Memory B cell (primary cell): ENCODE data around the gene CAMKMT.

ENCODE experiments used
- ATAC-seq: fragments of 150-1000 bp; cut with Tn5 transposase; 2 replicates; pipeline ENCODE4 v1.10.0; 2021; ENCODE audit warnings: low read depth, mild to moderate bottlenecking, moderate library complexity
- DNase-seq, 2 donors: peaks; one replicate each; pipeline ENCODE4 v3.0.0; 2022; ENCODE audit warnings: low spot score in 2 of 2
- H3K27ac Mint-ChIP-seq: one replicate; pipeline ENCODE4 v1.8.0; 2022; ENCODE audit warnings: mild to moderate bottlenecking, moderate library complexity, mixed read lengths
- H3K27me3 Mint-ChIP-seq: one replicate; pipeline ENCODE4 v1.8.0; 2022; ENCODE audit warnings: mixed read lengths
- H3K36me3 Mint-ChIP-seq: one replicate; pipeline ENCODE4 v1.8.0; 2022; ENCODE audit warnings: mild to moderate bottlenecking, mixed read lengths
- H3K4me1 Mint-ChIP-seq: one replicate; pipeline ENCODE4 v1.8.0; 2022; ENCODE audit warnings: mixed read lengths
- H3K4me3 Mint-ChIP-seq: one replicate; pipeline ENCODE4 v1.8.0; 2022; ENCODE audit warnings: mild to moderate bottlenecking, moderate library complexity, mixed read lengths
- H3K9me3 Mint-ChIP-seq: one replicate; pipeline ENCODE4 v1.8.0; 2022; ENCODE audit warnings: mixed read lengths

Gene CAMKMT

DNA sequence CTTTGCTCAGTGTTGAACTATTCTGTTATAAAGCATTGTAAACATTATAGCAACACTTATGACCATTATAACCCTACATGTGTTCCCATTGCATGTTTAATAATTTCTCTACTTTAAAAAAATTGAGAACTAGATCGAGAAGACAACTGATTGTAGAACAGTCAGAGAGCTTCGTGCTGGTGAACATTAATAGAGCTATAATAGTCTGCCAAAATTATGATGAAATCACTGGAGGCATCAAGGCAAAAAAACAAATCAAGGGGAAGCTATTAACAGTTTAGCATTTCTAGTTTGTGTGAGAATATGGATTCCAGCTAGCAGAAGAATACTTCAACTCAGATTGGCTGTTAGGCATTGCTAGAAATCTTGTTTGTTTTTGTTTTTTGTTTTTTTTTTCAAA, 284.2 kb downstream of the CAMKMT start:
- Mint-ChIP-seq H3K9me3 (no peaks in the 10 kb centered on the region), H3K4me1 (no peaks in the 10 kb centered on the region), H3K36me3 (no peaks in the 10 kb centered on the region), H3K4me3 (no peak overlapping the region), H3K27me3 (no peaks in the 10 kb centered on the region), H3K27ac (no peak overlapping the region)
- ATAC-seq (no peak), DNase-seq (no peak)

DNA sequence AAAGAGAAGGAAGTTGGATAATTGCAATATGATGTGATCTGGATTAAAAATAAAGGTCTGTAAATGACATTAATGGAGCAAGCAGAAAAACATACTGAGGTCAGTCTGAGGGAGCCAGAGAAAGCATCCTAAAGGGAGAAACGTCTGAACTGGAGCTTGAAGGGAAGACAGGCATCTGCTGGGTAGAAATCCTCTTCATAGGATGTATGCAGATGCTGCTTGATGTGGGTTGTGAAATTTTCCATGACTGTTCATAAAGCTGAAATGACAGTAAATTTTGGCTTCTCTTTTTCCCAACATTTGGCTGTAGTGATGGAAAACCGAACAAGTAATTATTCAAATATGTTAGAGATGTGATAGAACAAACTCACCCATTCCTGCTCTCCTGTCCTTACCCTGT, 287.6 kb downstream of the CAMKMT start:
- ATAC-seq (no peak), DNase-seq (no peak)
- H3K27me3 Mint-ChIP-seq: no peaks in the 10 kb centered on the region
- no peak overlapping the region for H3K4me3 Mint-ChIP-seq
- H3K9me3 Mint-ChIP-seq: no peaks in the 10 kb centered on the region
- H3K27ac Mint-ChIP-seq: no peak overlapping the region
- no peaks in the 10 kb centered on the region for H3K36me3 Mint-ChIP-seq
- H3K4me1 Mint-ChIP-seq: peaks cover 3% of the 10 kb centered on the region

DNA sequence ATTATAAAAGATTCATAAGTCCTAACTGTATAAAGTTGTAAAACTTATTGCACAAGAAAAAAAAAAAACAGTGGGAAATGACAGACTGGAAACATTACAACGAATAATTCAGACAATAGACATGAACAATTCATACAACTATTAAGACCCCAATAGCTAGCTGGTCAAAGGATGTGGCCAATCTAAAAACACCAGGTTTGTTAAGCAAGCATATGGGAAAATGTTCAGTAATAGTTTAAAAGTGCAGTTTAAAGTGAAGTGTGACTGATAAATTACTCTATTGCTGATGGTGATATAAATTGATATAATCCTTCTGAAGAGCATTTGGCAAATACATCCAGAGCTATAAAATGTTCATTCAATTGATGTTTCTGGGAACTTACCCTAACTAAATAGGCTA, 289.0 kb downstream of the CAMKMT start:
- DNase-seq (no peak), ATAC-seq (no peak)
- H3K27me3 Mint-ChIP-seq: no peaks in the 10 kb centered on the region
- H3K4me1 Mint-ChIP-seq: peaks cover 3% of the 10 kb centered on the region
- H3K4me3 Mint-ChIP-seq: no peak overlapping the region
- no peaks in the 10 kb centered on the region for H3K36me3 Mint-ChIP-seq
- no peak overlapping the region for H3K27ac Mint-ChIP-seq
- no peaks in the 10 kb centered on the region for H3K9me3 Mint-ChIP-seq

DNA sequence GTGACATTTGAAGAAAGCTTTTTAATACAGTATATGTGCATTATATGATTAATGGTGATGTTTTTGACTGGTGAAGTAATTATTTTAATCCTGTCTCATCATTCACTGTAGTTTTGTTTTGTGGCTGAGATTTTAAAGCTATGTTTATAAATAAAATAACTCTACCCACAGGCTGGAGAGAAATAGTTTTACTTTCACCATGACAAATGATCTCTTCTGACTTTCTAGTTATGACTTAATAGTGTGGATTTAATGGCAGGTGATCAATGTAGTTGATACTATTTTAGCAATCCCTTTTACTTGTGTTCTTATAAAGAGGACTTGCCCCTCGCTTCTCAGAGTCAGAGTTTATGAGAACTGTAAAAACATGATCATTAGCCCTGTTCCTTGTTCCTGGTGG, 290.2 kb downstream of the CAMKMT start:
- H3K9me3 Mint-ChIP-seq: no peaks in the 10 kb centered on the region
- no peak for ATAC-seq
- no peaks in the 10 kb centered on the region for H3K27me3 Mint-ChIP-seq
- H3K4me3 Mint-ChIP-seq: no peak overlapping the region
- H3K27ac Mint-ChIP-seq: no peak overlapping the region
- DNase-seq: no peak
- no peaks in the 10 kb centered on the region for H3K36me3 Mint-ChIP-seq
- H3K4me1 Mint-ChIP-seq: peaks cover 3% of the 10 kb centered on the region

DNA sequence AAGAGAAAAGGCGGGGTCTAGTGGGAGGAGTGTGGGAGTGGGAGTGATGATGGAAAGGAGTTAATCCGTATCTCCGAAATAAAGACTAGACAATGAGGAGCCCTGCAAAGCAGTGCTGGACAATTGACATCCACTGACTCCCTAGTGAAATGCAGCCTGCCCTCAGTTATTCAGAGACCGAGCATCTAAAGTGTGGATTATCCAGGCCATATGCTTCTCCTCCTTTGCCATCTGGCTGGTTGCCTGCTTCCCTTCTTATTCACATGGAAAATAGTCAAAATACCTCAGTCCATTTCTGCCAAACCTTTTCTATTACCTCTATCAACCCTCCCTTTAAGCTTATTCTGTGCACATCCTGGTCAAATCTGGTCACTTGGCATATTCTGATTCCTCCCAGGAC, 291.0 kb downstream of the CAMKMT start:
- Mint-ChIP-seq H3K4me3 (no peak overlapping the region), H3K27ac (no peak overlapping the region), H3K9me3 (no peaks in the 10 kb centered on the region), H3K36me3 (no peaks in the 10 kb centered on the region), H3K27me3 (no peaks in the 10 kb centered on the region), H3K4me1 (peaks cover 3% of the 10 kb centered on the region)
- no peak for ATAC-seq
- DNase-seq: no peak

DNA sequence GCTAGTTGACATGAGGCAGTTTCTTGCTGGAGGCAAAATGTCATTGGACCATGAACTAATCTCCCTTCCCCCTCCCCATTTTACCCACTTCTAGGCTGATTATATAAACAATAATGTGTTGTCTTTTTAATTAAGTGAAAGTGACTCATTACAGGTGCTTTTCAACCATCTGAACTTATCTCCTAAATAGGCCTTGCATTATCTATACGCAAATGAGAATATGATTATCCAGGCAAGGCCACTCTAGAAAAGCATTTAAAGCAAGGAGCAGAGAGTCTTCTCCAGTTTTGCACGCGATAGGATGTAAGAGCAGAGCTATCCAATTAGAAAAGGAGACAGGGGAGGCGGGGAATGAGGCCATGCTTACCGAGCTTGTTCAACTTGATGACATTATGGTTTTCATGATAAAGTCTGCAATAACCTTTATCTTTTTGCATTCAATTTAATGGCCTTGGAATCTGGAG, 293.7 kb downstream of the CAMKMT start:
- H3K27ac Mint-ChIP-seq: no peak overlapping the region
- no peaks in the 10 kb centered on the region for H3K27me3 Mint-ChIP-seq

DNA sequence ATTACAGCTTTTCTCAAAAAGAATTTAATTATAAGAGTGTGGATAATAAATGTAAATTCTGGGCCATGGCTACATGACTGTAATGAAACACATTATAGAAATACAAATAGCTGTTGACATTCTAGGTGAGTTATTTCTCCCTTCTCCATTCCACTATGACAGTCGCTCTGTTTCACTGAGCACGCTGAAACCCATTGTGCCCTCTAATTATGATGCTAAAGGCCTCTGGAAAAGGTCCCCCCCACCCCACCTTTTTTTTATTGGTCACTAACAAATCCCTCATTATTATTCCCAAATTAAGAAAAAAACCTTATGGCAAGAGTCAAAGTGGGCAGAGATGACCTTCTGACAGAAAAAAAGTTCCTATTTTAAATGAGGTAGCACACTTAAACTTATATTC, 294.7 kb downstream of the CAMKMT start:
- no peaks in the 10 kb centered on the region for H3K36me3 Mint-ChIP-seq
- H3K9me3 Mint-ChIP-seq: no peaks in the 10 kb centered on the region
- H3K27me3 Mint-ChIP-seq: no peaks in the 10 kb centered on the region
- H3K4me1 Mint-ChIP-seq: peaks cover 3% of the 10 kb centered on the region
- H3K27ac Mint-ChIP-seq: no peak overlapping the region
- H3K4me3 Mint-ChIP-seq: no peak overlapping the region
- DNase-seq: no peak
- no peak for ATAC-seq

More for the DNA sequence above, 293.7 kb downstream of the CAMKMT start:
- no peaks in the 10 kb centered on the region for H3K36me3 Mint-ChIP-seq
- DNase-seq: no peak
- no peaks in the 10 kb centered on the region for H3K9me3 Mint-ChIP-seq
- peaks cover 3% of the 10 kb centered on the region for H3K4me1 Mint-ChIP-seq
- ATAC-seq: no peak
- H3K4me3 Mint-ChIP-seq: no peak overlapping the region

DNA sequence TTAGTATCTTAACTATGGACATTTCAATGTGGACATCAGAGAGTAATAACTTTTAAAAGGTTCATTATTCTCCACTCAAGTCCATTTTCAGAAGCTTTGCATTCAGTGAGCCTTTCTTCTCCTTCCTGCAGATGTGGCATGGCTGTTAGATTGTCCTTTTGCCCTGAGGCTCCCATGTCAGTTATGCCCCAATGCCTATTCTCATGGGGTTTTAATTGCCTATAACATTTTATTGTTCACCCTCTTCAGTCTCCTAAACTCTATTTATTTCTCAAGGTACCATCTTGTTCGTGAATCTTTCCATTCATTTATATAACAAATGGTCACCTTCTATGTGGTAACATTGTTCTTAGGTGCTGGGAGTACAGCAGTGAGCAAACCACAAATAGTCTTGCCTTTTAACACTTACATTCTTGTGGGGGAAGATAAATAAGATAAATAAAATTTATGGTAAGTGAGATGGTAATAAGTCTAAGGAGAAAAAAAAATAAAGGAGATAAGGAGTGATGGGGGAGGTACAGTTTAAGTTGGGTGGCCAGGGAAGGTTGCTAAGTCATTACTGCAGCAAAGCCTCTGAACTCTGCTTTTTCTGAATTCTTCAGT, 301.8 kb downstream of the CAMKMT start:
- Mint-ChIP-seq H3K27me3 (no peaks in the 10 kb centered on the region), H3K9me3 (no peaks in the 10 kb centered on the region)
- DNase-seq: no peak

DNA sequence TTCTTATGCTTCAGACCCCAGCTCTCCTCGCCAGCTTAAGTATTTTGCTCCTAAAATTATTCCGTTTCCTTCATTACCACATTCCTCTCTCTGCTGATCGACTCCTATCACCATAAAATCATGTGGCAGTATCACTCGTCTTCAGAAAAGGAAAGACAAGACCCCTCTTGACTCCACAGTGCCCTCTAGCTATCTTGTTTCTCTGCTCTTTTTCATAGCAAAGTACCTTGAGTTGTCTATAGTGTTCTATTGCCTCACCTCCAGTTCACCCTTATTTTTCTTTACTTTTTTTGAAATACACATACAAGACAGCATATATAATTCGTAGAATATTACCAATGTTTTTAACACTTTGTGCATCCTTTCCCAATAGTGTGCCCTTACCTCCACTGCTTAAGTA, 306.6 kb downstream of the CAMKMT start:
- DNase-seq (no peak), ATAC-seq (no peak)
- Mint-ChIP-seq H3K4me3 (no peak overlapping the region), H3K27ac (no peak overlapping the region), H3K36me3 (peaks cover 9% of the 10 kb centered on the region), H3K9me3 (no peaks in the 10 kb centered on the region), H3K4me1 (peaks cover 10% of the 10 kb centered on the region), H3K27me3 (no peaks in the 10 kb centered on the region)

More for the DNA sequence above, 301.8 kb downstream of the CAMKMT start:
- no peak overlapping the region for H3K27ac Mint-ChIP-seq
- H3K4me3 Mint-ChIP-seq: no peak overlapping the region
- H3K36me3 Mint-ChIP-seq: peaks cover 6% of the 10 kb centered on the region
- peaks cover 10% of the 10 kb centered on the region for H3K4me1 Mint-ChIP-seq
- ATAC-seq: no peak

DNA sequence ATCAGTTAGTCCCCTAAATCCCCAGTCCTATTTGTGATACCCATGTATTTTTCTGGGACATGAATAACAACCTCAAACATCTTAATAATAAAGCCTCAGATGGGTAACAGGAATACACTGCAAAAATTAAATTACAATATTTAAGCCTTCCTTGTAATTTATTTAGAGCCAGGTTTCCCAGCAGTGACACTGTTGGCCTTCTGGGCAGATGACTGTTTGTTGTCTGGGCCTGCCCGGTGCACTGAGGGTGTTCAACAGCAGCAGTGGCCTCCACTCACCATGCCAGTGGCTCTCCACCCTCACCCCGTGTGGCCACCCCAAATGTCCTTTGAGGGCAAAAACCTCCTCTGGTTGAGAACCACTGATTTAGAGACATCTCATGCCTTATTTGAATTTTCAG, 309.5 kb downstream of the CAMKMT start:
- Mint-ChIP-seq H3K27ac (peak overlapping the region; percentile 36), H3K4me3 (no peak overlapping the region), H3K4me1 (peaks cover 14% of the 10 kb centered on the region), H3K27me3 (no peaks in the 10 kb centered on the region), H3K9me3 (no peaks in the 10 kb centered on the region), H3K36me3 (peaks cover 9% of the 10 kb centered on the region)
- DNase-seq: no peak
- no peak for ATAC-seq

DNA sequence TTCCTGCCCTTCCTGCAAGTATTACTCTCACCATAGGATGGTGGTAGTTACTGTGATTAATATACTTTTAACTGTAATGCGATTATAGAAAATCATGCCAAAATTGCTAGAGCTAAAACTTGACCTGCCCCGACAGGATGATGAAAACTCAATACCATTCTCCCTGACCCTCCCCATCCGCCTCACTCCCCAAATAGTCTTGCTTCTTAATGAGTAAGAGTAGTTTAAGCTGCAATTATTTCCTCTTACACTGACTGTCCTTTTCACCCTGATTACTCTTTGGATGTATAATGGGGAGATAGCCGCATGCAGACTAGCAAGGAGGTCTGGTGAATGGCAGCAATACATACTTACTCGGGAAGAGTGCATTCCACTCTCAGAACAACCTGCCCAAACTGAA, 310.2 kb downstream of the CAMKMT start:
- no peak for DNase-seq
- peaks cover 11% of the 10 kb centered on the region for H3K36me3 Mint-ChIP-seq
- no peak overlapping the region for H3K4me3 Mint-ChIP-seq
- H3K27ac Mint-ChIP-seq: no peak overlapping the region
- H3K9me3 Mint-ChIP-seq: no peaks in the 10 kb centered on the region
- no peak for ATAC-seq
- no peaks in the 10 kb centered on the region for H3K27me3 Mint-ChIP-seq
- H3K4me1 Mint-ChIP-seq: peaks cover 14% of the 10 kb centered on the region

DNA sequence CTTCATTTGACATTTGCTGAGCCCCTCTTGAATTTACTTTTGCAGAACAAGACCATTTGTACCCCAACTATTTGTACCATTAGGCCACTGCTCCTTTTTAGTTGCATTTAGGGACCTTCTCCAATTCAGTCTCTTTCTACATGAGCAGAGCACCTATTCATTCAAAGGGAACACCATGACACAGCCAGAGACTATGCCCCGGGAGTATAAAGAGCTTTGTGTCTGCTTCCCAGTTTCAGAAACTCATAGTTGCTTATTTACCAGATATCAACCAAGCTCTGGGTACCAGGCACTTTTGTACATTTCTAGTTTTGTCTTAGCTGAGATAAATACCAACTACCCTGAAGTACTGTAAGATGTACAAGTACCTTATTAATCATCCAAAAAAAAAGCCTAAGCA, 310.7 kb downstream of the CAMKMT start:
- H3K36me3 Mint-ChIP-seq: peaks cover 9% of the 10 kb centered on the region
- no peak for ATAC-seq
- H3K4me3 Mint-ChIP-seq: no peak overlapping the region
- peaks cover 12% of the 10 kb centered on the region for H3K4me1 Mint-ChIP-seq
- H3K27me3 Mint-ChIP-seq: no peaks in the 10 kb centered on the region
- no peaks in the 10 kb centered on the region for H3K9me3 Mint-ChIP-seq
- no peak overlapping the region for H3K27ac Mint-ChIP-seq
- DNase-seq: no peak

DNA sequence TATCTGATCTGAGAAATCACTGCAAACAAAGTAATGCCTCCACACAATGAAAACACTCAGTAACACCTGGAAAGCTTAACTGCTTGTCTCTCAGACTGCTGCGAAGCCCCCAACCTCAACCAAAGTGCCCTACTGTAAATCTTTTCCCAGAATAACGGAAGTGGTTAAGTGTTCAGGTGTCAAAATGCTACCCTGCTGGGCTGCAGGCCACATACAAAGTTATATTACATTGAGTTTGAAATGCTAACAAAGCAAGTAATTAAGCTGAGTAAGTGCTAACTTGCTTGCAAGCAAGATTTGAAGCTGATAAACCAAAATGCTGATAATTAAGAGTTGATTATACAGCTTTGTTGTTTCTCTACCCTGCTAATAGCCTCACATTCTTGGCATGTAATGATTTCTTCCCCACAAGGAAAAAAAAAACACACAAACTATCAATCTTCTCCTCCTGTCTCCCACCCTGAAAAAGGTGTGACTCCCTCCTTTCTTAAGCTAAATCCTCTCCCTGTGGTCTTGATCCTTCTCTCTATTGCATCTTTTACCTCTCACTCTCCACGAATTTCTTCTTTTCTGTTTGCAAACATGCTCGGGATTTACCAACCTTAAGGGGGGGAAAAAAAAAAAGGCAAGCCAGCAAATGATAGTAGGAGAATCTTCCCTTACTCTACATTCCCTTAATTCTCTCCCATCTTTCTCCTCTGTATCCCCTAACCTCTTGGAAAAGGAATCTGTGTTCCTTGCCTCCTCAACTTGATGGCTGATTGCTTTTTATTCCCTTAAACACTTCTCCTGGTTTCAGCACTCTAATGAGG, 312.9 kb downstream of the CAMKMT start:
- Mint-ChIP-seq H3K4me1 (peaks cover 3% of the 10 kb centered on the region), H3K36me3 (peaks cover 7% of the 10 kb centered on the region), H3K4me3 (no peak overlapping the region), H3K27me3 (peaks cover 2% of the 10 kb centered on the region), H3K9me3 (no peaks in the 10 kb centered on the region), H3K27ac (no peak overlapping the region)
- no peak for DNase-seq
- no peak for ATAC-seq

DNA sequence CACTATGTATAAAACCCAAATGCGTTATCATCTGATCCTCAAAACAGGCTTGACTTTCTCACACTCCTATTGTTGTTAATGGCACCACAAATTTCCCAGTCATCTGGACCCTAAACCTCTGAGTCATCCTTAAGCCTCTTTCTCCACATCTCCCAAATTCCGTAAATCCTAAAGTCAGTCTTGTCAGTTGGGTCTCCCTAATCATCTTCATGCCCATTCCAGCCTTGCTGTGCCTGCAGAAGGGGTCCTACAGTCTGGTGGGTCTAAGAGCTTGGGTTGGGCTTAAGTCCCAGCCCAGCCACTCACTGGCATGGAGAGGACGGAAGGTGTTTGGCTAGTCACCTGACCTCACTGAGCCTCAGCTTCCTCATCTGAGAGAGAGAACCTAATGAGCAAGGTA, 314.6 kb downstream of the CAMKMT start:
- no peak overlapping the region for H3K27ac Mint-ChIP-seq
- H3K9me3 Mint-ChIP-seq: no peaks in the 10 kb centered on the region
- peaks cover 2% of the 10 kb centered on the region for H3K27me3 Mint-ChIP-seq
- ATAC-seq: no peak
- no peak for DNase-seq
- H3K4me1 Mint-ChIP-seq: peaks cover 3% of the 10 kb centered on the region
- H3K36me3 Mint-ChIP-seq: peaks cover 4% of the 10 kb centered on the region
- H3K4me3 Mint-ChIP-seq: no peak overlapping the region

DNA sequence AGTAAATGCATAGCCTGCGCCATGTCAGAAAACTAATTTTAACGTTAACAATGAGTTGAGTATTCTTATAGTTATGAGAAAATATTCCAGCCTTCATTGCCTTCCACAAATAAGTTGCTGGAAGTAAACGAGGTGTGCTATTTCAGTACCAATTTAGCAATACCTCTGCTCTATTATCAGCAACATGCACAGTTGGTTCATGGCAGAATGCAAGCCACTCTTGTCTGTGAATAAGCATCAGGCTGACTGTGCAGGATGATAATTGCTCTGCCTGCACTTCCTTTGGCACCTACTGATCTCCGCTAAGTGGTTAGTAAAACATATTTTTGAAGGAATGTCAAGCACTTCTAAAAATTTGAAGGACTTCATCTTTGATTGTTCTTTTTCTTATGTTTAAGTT, 317.8 kb downstream of the CAMKMT start:
- no peak for ATAC-seq
- H3K4me3 Mint-ChIP-seq: no peak overlapping the region

More for the DNA sequence above, 317.8 kb downstream of the CAMKMT start:
- H3K9me3 Mint-ChIP-seq: no peaks in the 10 kb centered on the region
- no peak overlapping the region for H3K27ac Mint-ChIP-seq
- DNase-seq: no peak
- H3K27me3 Mint-ChIP-seq: peaks cover 2% of the 10 kb centered on the region
- H3K36me3 Mint-ChIP-seq: peaks cover 4% of the 10 kb centered on the region
- no peaks in the 10 kb centered on the region for H3K4me1 Mint-ChIP-seq
